ENCODE measurements around the gene STX1B. TPM values are rescaled to one million over a fixed set of nuclear protein-coding genes. Genes with fewer than 3 reads are reported as not detected.

STX1B gene
- total and polyA plus RNA-seq, 2 donors (not counting 3 experiments of a cell fraction or from before 2014, with no cell fraction given): 0.11 to 0.14 TPM

DNA sequence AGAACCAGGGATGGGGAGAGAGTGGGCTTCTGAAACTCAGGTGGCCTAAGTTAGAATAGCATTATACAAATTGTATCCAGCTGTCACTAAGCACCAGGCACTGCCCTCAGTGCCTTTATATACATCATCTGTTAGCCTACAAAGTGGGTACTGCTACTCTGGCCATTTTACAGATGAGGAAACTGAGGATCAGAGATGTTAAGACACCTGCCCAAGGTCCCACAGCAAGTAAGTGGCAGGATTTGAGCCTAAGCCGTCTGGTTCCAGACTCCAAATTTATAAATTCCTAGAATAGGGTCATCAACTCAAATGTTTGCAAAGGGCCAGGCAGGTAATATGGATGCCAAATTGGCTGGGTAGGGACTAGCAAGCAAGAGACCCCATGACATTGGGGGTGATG is 59.2 kb downstream of the STX1B start:
- Histone ChIP-seq H4K20me1 (replicated peaks; ENCODE audit: control insufficient read depth, extremely low read depth, insufficient read depth, low read length) (no peaks in the 10 kb centered on the region), H2AFZ (ENCODE audit: low read depth, low read length) (no peak overlapping the region), H3K79me2 (ENCODE audit: control insufficient read depth, insufficient read depth, low read length) (no peaks in the 10 kb centered on the region), H3K9ac (replicated peaks; ENCODE audit: extremely low read depth, insufficient read depth, low read length) (no peak overlapping the region), H3K9me3 (replicated peaks; ENCODE audit: control insufficient read depth, insufficient read depth, low read length) (no peaks in the 10 kb centered on the region), H3K27me3 (ENCODE audit: control insufficient read depth in 2 of 2, insufficient read depth in 2 of 2, low read length in 2 of 2) (no peaks in the 10 kb centered on the region), H3K4me2 (ENCODE audit: insufficient read depth, low read length) (no peak overlapping the region), H3K4me1 (ENCODE audit: control insufficient read depth, extremely low read depth, insufficient read depth, low read length) (peaks cover 18% of the 10 kb centered on the region), H3K9me1 (replicated peaks; ENCODE audit: control insufficient read depth, extremely low read depth, insufficient read depth, low read length) (no peaks in the 10 kb centered on the region), H3K27ac (ENCODE audit: insufficient read depth, low read depth, low read length) (no peak overlapping the region), H3K4me3 (replicated peaks in 1 of 3; ENCODE audit: insufficient read depth in 1 of 3, low read depth in 1 of 3, low read length in 3 of 3) (no peak overlapping the region), H3K36me3 (ENCODE audit: control insufficient read depth in 2 of 2, extremely low read depth in 1 of 2, insufficient read depth in 2 of 2, low read length in 2 of 2) (peaks cover 0 to 3% of the 10 kb centered on the region in 2 experiments)
- no TSS peak for BruUV-seq (replicated peaks)
- no peak for TF ChIP-seq EZH2 (IDR thresholded peaks at IDR 0.05; ENCODE audit: borderline replicate concordance, low read depth, low read length, severe bottlenecking)
- no peak for TF ChIP-seq FOS (IDR thresholded peaks at IDR 0.05; ENCODE audit: borderline replicate concordance, insufficient read depth, low read length)
- TF ChIP-seq JUN (IDR thresholded peaks at IDR 0.05; ENCODE audit: borderline replicate concordance, insufficient read depth, insufficient read length, low read depth): no peak
- TF ChIP-seq, protein P1, sequence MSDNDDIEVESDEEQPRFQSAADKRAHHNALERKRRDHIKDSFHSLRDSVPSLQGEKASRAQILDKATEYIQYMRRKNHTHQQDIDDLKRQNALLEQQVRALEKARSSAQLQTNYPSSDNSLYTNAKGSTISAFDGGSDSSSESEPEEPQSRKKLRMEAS (IDR thresholded peaks at IDR 0.05; ENCODE audit: insufficient read depth, insufficient read length): no peak
- no peak for TF ChIP-seq GATA2 (IDR thresholded peaks at IDR 0.05; ENCODE audit: insufficient read depth, insufficient read length, low read depth, low read length)
- TF ChIP-seq POLR2AphosphoS5 (IDR thresholded peaks at IDR 0.05; ENCODE audit: insufficient read depth, low read depth, low read length): no peak
- no peak for TF ChIP-seq MYC (IDR thresholded peaks at IDR 0.05; ENCODE audit: low read depth, low read length)
- no peak for TF ChIP-seq POLR2A (IDR thresholded peaks at IDR 0.05; ENCODE audit: low read depth, low read length)
- TF ChIP-seq, protein P2, sequence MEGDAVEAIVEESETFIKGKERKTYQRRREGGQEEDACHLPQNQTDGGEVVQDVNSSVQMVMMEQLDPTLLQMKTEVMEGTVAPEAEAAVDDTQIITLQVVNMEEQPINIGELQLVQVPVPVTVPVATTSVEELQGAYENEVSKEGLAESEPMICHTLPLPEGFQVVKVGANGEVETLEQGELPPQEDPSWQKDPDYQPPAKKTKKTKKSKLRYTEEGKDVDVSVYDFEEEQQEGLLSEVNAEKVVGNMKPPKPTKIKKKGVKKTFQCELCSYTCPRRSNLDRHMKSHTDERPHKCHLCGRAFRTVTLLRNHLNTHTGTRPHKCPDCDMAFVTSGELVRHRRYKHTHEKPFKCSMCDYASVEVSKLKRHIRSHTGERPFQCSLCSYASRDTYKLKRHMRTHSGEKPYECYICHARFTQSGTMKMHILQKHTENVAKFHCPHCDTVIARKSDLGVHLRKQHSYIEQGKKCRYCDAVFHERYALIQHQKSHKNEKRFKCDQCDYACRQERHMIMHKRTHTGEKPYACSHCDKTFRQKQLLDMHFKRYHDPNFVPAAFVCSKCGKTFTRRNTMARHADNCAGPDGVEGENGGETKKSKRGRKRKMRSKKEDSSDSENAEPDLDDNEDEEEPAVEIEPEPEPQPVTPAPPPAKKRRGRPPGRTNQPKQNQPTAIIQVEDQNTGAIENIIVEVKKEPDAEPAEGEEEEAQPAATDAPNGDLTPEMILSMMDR (IDR thresholded peaks at IDR 0.05; ENCODE audit: extremely low read depth in 1 of 2, insufficient read depth in 1 of 2, low read depth in 1 of 2, low read length in 2 of 2): no peak
- POLR2A ChIA-PET: no interaction called here
- no peak for DNase-seq (ENCODE audit: low read depth, low spot score)
- intact Hi-C loops (cut with micrococcal nuclease): no loop called here
- CTCF ChIA-PET: interaction anchor here (0.6 to 3.5 kb wide), 3 partner anchors 11 to 923 kb away, joined by 3 to 29 read pairs (median 3); partner anchors contain the start of gene ZNF267
- dilution Hi-C loops (cut with MboI; ENCODE audit: extremely low pct_ligation_motif_present, low sequenced_read_pairs): no loop called here
- FAIRE-seq: no peak

Data from endothelial cell of umbilical vein (primary cell).